Measurements from ENCODE around the gene NCK1. TPM values are rescaled to one million over a fixed set of nuclear protein-coding genes. Genes with fewer than 3 reads are reported as not detected.
A peak's percentile ranks its signal among the peaks of the same experiment; 100 is the strongest.

NCK1 gene
- total and polyA plus RNA-seq, 10 of the 15 experiments (the other 5 are each of a cell fraction or from before 2014, with no cell fraction given) = 15.6 to 33.4 (median 25.0) TPM

- TF ChIP-seq, protein P1, sequence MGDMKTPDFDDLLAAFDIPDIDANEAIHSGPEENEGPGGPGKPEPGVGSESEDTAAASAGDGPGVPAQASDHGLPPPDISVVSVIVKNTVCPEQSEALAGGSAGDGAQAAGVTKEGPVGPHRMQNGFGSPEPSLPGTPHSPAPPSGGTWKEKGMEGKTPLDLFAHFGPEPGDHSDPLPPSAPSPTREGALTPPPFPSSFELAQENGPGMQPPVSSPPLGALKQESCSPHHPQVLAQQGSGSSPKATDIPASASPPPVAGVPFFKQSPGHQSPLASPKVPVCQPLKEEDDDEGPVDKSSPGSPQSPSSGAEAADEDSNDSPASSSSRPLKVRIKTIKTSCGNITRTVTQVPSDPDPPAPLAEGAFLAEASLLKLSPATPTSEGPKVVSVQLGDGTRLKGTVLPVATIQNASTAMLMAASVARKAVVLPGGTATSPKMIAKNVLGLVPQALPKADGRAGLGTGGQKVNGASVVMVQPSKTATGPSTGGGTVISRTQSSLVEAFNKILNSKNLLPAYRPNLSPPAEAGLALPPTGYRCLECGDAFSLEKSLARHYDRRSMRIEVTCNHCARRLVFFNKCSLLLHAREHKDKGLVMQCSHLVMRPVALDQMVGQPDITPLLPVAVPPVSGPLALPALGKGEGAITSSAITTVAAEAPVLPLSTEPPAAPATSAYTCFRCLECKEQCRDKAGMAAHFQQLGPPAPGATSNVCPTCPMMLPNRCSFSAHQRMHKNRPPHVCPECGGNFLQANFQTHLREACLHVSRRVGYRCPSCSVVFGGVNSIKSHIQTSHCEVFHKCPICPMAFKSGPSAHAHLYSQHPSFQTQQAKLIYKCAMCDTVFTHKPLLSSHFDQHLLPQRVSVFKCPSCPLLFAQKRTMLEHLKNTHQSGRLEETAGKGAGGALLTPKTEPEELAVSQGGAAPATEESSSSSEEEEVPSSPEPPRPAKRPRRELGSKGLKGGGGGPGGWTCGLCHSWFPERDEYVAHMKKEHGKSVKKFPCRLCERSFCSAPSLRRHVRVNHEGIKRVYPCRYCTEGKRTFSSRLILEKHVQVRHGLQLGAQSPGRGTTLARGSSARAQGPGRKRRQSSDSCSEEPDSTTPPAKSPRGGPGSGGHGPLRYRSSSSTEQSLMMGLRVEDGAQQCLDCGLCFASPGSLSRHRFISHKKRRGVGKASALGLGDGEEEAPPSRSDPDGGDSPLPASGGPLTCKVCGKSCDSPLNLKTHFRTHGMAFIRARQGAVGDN (IDR thresholded peaks at IDR 0.05) = peak; percentile 44; the same call in 1 of the 2 replicates
- TF ChIP-seq, protein P2, sequence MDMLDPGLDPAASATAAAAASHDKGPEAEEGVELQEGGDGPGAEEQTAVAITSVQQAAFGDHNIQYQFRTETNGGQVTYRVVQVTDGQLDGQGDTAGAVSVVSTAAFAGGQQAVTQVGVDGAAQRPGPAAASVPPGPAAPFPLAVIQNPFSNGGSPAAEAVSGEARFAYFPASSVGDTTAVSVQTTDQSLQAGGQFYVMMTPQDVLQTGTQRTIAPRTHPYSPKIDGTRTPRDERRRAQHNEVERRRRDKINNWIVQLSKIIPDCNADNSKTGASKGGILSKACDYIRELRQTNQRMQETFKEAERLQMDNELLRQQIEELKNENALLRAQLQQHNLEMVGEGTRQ (IDR thresholded peaks at IDR 0.05; ENCODE audit: borderline replicate concordance, low read depth, low read length) = no peak
- TF ChIP-seq, protein P3, sequence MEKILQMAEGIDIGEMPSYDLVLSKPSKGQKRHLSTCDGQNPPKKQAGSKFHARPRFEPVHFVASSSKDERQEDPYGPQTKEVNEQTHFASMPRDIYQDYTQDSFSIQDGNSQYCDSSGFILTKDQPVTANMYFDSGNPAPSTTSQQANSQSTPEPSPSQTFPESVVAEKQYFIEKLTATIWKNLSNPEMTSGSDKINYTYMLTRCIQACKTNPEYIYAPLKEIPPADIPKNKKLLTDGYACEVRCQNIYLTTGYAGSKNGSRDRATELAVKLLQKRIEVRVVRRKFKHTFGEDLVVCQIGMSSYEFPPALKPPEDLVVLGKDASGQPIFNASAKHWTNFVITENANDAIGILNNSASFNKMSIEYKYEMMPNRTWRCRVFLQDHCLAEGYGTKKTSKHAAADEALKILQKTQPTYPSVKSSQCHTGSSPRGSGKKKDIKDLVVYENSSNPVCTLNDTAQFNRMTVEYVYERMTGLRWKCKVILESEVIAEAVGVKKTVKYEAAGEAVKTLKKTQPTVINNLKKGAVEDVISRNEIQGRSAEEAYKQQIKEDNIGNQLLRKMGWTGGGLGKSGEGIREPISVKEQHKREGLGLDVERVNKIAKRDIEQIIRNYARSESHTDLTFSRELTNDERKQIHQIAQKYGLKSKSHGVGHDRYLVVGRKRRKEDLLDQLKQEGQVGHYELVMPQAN (conservative IDR thresholded peaks at IDR 0.05) = peak; percentile 74; the same call in 1 of the 2 replicates
- TF ChIP-seq, protein P4, sequence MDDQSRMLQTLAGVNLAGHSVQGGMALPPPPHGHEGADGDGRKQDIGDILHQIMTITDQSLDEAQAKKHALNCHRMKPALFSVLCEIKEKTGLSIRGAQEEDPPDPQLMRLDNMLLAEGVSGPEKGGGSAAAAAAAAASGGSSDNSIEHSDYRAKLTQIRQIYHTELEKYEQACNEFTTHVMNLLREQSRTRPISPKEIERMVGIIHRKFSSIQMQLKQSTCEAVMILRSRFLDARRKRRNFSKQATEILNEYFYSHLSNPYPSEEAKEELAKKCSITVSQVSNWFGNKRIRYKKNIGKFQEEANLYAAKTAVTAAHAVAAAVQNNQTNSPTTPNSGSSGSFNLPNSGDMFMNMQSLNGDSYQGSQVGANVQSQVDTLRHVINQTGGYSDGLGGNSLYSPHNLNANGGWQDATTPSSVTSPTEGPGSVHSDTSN (IDR thresholded peaks at IDR 0.05; ENCODE audit: insufficient replicate concordance, low read depth, low read length) = peak; percentile 96
- TF ChIP-seq SUPT20H (IDR thresholded peaks at IDR 0.05; ENCODE audit: borderline replicate concordance, control insufficient read depth, low read depth, low read length) = no peak
- TF ChIP-seq CBX3 (IDR thresholded peaks at IDR 0.05; ENCODE audit: borderline replicate concordance, low read depth) = no peak
- TF ChIP-seq, protein P5, sequence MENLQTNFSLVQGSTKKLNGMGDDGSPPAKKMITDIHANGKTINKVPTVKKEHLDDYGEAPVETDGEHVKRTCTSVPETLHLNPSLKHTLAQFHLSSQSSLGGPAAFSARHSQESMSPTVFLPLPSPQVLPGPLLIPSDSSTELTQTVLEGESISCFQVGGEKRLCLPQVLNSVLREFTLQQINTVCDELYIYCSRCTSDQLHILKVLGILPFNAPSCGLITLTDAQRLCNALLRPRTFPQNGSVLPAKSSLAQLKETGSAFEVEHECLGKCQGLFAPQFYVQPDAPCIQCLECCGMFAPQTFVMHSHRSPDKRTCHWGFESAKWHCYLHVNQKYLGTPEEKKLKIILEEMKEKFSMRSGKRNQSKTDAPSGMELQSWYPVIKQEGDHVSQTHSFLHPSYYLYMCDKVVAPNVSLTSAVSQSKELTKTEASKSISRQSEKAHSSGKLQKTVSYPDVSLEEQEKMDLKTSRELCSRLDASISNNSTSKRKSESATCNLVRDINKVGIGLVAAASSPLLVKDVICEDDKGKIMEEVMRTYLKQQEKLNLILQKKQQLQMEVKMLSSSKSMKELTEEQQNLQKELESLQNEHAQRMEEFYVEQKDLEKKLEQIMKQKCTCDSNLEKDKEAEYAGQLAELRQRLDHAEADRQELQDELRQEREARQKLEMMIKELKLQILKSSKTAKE (IDR thresholded peaks at IDR 0.05; ENCODE audit: low read depth, poor library complexity, severe bottlenecking) = peak; percentile 4
- TF ChIP-seq, protein P6, sequence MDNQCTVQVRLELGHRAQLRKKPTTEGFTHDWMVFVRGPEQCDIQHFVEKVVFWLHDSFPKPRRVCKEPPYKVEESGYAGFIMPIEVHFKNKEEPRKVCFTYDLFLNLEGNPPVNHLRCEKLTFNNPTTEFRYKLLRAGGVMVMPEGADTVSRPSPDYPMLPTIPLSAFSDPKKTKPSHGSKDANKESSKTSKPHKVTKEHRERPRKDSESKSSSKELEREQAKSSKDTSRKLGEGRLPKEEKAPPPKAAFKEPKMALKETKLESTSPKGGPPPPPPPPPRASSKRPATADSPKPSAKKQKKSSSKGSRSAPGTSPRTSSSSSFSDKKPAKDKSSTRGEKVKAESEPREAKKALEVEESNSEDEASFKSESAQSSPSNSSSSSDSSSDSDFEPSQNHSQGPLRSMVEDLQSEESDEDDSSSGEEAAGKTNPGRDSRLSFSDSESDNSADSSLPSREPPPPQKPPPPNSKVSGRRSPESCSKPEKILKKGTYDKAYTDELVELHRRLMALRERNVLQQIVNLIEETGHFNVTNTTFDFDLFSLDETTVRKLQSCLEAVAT (IDR thresholded peaks at IDR 0.05) = peak; percentile 24; the same call in 1 of the 2 replicates
- 0 out of 4 replicates have a peak, but pooled peaks of 1 of the 2 experiments have one; percentile 4 for TF ChIP-seq IKZF2 (IDR thresholded peaks at IDR 0.05)
- TF ChIP-seq YBX1 (IDR thresholded peaks at IDR 0.05) = no peak
- TF ChIP-seq BRCA1 (IDR thresholded peaks at IDR 0.05; ENCODE audit: low read depth, low read length) = 0 out of 2 replicates have a peak, but pooled peaks have one; percentile 14
- TF ChIP-seq STAT3 (IDR thresholded peaks at IDR 0.05; ENCODE audit: low read depth, low read length) = no peak
- no peak for TF ChIP-seq CTCF (IDR thresholded peaks at IDR 0.05 in 2 of 3, conservative IDR thresholded peaks at IDR 0.05 in 1 of 3; ENCODE audit: control insufficient read depth in 2 of 3, extremely low read depth in 1 of 3, insufficient read depth in 1 of 3, low read depth in 3 of 3, low read length in 3 of 3)
These were observed at the start of gene NCK1 (continued) for GRCh38 chr3:136861890-136862616.

Data from GM12878 (cell line).